ENCODE data around the gene CDH13.

CDH13 gene

GRCh38 chr16:82694239-82694874 lies 67.6 kb downstream of the CDH13 start:
- no peak for FAIRE-seq
- DNase-seq (ENCODE audit: low spot score) = peak; percentile 28

DNA sequence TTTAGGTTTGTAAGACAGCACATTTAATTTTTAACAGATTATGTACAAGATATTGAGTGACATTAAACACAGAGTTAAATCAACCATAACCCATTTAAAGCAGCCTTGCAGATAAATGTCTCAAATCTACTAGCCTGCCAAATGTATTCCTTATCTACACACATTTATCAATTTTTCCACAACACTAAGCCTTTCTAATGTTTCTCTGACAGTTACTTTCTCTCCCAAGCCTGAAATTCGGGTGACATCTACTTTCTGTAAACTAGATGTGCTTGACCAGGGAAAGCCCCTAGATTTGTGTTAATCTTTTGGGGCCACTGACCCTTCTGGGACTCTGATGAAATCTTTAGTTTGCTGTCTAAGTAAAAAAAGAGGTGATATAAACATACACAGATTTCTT lies 69.0 kb downstream of the CDH13 start:
- FAIRE-seq (no peak), DNase-seq (ENCODE audit: low spot score) (no peak)

GRCh38 chr16:82699260-82699659 lies 72.5 kb downstream of the CDH13 start:
- FAIRE-seq = no peak
- DNase-seq (ENCODE audit: low spot score) = no peak

- FAIRE-seq = no peak
- DNase-seq (ENCODE audit: low spot score) = peak; percentile 30
These were observed 73.1 kb downstream of the CDH13 start for GRCh38 chr16:82699711-82700495.

DNA sequence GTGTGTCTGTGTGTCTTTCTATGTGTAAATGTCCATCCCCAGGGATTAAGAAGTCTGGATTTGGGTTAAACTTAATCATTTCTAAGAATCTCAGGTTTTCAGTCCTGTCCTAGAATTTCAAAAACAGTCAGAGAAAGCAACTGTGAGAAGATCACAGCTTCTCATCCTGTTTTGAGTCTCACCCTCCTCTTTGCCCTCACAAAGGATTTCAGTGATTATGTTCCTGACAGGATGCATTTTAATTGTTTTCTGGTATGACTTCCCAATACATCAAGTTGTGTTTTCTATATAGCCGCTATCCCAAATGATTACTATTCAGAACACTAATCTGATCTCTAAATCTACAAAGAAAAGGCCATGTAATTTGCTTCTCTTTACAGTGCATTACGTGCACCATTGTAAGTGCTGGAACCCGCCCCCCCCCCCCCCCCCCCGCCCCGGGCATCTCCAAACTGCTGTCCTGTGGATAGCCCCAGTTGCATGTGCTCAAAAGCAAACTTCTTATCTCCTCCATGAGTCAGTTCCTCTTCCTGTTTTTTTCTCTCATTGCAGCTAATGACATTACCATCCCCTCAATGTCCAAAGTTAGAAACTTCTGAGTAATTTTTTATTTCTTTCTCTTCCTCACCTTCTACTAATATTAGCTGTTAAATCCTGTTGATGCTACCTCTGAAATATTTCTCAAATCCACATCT lies 73.9 kb downstream of the CDH13 start:
- FAIRE-seq (no peak), DNase-seq (ENCODE audit: low spot score) (peak; percentile 12)

- DNase-seq (ENCODE audit: low spot score) = no peak
- no peak for FAIRE-seq
These were observed 74.7 kb downstream of the CDH13 start for GRCh38 chr16:82701442-82701955.

DNA sequence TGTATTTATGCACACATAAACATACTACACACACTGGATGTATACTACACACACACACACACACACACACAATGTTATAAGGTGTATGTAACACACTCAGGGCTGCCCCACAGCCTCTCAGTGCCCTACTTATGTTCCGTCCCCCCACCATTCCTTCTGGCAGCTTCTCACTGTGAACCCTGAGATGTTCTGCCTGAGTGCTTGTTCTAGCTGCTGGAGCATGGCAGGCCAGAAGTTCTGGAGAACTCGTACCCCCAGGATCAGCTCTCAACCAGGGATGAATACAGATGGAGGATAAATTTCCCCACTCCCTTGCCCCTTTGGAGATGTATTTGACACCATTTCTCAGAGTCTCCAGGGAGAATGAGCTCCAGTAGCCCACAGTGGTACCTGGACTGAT lies 76.4 kb downstream of the CDH13 start:
- DNase-seq (ENCODE audit: low spot score) (no peak), FAIRE-seq (peak; percentile 9)

- DNase-seq (ENCODE audit: low spot score) (no peak), FAIRE-seq (no peak)
These were observed 77.4 kb downstream of the CDH13 start for GRCh38 chr16:82703871-82704768.

DNA sequence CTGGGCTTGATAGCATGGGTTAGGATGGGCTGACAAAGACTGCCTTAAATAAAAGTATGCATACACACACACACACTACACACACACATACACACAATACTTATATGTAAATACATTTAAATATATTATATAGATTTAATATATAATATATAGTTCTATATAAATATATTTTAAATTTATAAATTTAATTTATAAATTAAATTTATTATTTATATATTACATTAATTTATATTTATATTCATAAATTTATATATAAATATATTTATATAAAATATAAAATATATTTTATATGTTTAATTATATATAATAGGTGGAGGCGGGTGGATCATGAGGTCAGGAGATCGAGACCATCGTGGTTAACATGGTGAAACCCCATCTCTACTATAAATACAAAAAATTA lies 83.2 kb downstream of the CDH13 start:
- FAIRE-seq = no peak
- no peak for DNase-seq (ENCODE audit: low spot score)

DNA sequence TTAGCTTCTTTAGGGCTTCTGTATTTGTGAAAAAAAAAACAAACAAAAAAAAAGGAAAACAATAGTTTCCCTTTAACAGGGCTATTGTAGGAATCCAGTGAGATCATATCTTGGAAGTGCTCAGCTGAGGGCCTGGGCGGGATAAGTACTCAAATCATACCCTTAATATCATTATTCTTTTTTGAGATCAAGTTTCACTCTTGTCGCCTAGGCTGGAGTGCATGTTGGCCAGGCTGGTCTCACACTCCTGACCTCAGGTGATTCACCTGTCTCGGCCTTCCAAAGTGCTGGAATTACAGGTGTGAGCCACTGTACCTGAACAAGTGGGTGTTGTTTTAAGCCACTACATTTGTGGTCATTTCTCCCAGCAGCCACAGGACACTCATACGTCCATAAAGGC lies 87.0 kb downstream of the CDH13 start:
- DNase-seq (ENCODE audit: low spot score) (no peak), FAIRE-seq (no peak)

DNA sequence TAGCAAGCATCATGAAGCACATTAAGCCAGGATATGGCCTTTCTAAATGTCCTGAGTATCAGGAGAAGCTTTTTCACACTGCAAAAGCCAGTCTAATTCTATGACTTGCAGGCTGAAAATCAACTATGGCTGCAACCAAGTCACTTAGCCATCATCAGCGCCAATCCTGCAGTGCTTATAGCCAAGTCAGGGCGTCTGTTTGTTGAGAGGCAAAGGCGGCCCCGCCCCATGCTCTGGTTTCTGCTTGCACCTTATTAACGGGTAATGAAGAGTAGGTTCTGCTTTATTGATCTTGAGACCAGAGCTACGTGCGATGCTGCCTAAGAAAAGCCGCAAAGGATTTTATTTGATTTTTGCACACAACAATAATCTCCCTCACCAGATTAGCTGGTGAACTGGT lies 88.4 kb downstream of the CDH13 start:
- no peak for DNase-seq (ENCODE audit: low spot score)
- no peak for FAIRE-seq

DNA sequence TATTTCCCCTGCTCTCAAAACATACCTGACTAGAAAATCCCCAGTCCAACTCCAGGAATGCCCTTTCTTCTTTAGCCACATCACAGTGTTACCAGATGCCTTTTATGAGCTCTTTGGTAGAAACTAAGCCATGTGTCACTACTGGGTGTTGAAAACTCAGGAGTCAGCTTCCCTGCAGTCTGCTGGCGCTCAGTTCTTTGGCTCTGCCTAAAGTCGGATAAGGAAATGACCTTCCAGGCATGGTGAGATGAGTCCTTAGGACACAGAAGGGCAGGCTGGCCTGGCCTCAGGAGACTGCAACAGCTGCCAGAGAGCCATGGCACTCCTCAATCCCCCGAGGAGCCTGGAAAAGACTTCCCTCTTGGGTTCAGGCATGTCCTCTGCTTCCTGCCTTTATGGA lies 89.1 kb downstream of the CDH13 start:
- DNase-seq (ENCODE audit: low spot score) (no peak), FAIRE-seq (no peak)

- FAIRE-seq (no peak), DNase-seq (ENCODE audit: low spot score) (no peak)
These were observed 89.6 kb downstream of the CDH13 start for GRCh38 chr16:82716361-82716855.

- no peak for DNase-seq (ENCODE audit: low spot score)
- FAIRE-seq = no peak
These were observed 93.6 kb downstream of the CDH13 start for GRCh38 chr16:82720414-82720813.

DNA sequence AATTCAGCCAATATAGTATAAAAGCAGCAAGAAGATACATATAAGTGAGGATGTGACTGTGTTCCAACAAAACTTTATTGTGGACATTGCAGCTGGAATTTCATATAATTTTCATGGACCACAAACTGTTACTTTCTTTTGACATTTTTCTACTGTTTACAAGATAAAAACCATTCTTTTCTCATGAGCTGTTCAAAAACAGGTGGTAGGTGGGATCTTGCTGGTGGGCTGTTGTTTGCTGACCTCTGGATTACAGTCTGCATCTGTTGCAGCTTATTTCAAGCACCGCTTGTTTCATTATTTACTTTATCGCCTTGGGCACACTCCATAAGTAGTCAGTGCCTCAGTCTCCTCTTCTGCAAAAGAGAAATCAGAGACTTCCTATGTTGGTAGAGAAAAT lies 99.5 kb downstream of the CDH13 start:
- FAIRE-seq = no peak
- no peak for DNase-seq (ENCODE audit: low spot score)

DNA sequence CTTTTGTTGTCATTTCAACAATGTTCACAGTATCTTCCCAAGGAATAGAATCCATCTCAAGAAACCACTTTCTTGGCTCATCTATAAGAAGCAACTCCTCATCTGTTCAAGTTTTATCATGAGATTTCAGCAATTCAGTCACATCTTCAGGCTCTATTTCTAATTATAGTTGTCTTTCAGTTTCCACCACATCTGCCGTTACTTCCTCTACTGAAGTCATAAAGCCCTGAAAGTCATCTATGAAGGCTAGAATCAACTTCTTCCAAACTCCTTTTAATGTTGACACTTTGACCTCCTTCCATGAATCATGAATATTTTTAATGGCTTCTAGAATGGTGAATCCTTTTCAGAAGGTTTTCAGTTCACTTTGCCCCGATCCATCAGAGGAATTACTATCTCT lies 102.1 kb downstream of the CDH13 start:
- FAIRE-seq = no peak
- no peak for DNase-seq (ENCODE audit: low spot score)

DNA sequence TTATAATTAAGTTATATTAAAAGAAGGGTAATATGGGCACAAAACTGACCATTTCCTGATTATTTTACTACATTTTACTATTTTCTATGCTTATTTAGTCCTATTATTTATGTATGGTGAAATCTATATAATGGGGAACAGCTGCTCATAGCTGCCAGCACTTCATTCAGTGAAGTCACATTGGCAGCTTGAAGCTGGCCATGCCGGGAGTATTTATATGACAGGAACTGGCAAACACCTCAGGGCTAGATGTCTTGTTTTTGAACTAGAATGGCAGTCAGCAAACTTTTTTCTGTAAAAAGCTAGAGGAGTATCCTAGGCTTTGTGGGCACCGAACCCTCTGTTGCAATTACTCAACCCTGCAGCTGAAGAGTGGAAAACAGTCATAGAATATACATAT lies 104.1 kb downstream of the CDH13 start:
- DNase-seq (ENCODE audit: low spot score) = no peak
- no peak for FAIRE-seq

- DNase-seq (ENCODE audit: low spot score) (no peak), FAIRE-seq (no peak)
These were observed 105.7 kb downstream of the CDH13 start for GRCh38 chr16:82732461-82732860.

- no peak for DNase-seq (ENCODE audit: low spot score)
- no peak for FAIRE-seq
These were observed 108.4 kb downstream of the CDH13 start for GRCh38 chr16:82735186-82735585.

DNA sequence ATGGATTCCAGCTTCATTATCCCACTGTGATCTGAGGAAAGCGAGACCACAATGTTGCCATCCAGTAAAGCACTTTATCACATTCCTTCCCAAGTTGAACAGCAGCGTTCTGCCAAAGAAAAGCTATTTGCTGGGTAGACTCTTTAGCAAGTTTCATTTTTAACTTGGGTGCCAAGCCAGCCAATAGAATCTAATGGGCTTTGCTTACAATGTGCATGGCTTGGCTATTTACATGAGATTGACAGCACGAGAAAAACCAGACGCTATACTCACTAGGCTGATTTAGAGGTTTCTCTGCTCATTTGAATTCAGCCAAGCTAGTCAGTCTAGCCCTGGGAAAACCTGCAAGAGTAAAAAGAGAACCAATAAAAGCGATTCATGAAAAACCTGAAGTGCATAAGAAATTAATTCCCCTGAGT lies 108.9 kb downstream of the CDH13 start:
- FAIRE-seq = no peak
- DNase-seq (ENCODE audit: low spot score) = no peak

- DNase-seq (ENCODE audit: low spot score) = no peak
- no peak for FAIRE-seq
These were observed 109.5 kb downstream of the CDH13 start for GRCh38 chr16:82736224-82736623.

Measured in urothelium cell line (cell line).